Prostate gland (tissue), 2 donors: ENCODE measurements around the gene GLYATL1. TPM values are rescaled to one million over a fixed set of nuclear protein-coding genes. Genes with fewer than 3 reads are reported as not detected.
"Not testable (repeated sequence)": the region's sequence is repeated elsewhere in the genome, so short reads cannot be mapped to it uniquely, and the experiment has no call there.

Source experiments
- DNase-seq: peaks from one replicate; pipeline ENCODE4 v3.0.0-alpha.2; 2019; ENCODE audit warnings: low spot score
- H3K27ac ChIP-seq, 2 donors: fragments of 200-600 bp; sonication (generic); 2 replicates each; pipeline ENCODE4 v1.5.1; 2017 to 2019
- H3K27me3 ChIP-seq: fragments of 200-600 bp; sonication (generic); replicated peaks from 2 replicates; pipeline ENCODE4 v1.5.1; 2019; ENCODE audit not compliant: insufficient read depth
- H3K36me3 ChIP-seq, 2 donors: fragments of 200-600 bp; sonication (generic); 1 replicate in 1 of 2; 2 replicates in 1 of 2; pipeline versions ENCODE4 v1.5.1 to v1.8.1; 2017 to 2019
- H3K4me1 ChIP-seq: fragments of 200-600 bp; sonication (generic); replicated peaks from 2 replicates; pipeline ENCODE4 v1.5.1; 2019
- H3K4me3 ChIP-seq, 2 donors: fragments of 200-600 bp; sonication (generic); 2 replicates each; pipeline ENCODE4 v1.5.1; 2017 to 2019
- H3K9me3 ChIP-seq: fragments of 200-600 bp; sonication (generic); 2 replicates; pipeline ENCODE4 v1.5.1; 2017
- CTCF ChIP-seq, 4 experiments: fragments of 200-600 bp in 2 of 4; fragments of 450-650 bp in 2 of 4; sonication (generic) in 2 of 4; IDR thresholded peaks; 1 replicate in 3 of 4; 2 replicates in 1 of 4; pipeline ENCODE4 v1.5.1; 2016 to 2019; ENCODE audit warnings: antibody characterized with exemption in 4 of 4, mild to moderate bottlenecking in 2 of 4, moderate library complexity in 2 of 4
- POLR2A ChIP-seq: fragments of 450-650 bp; IDR thresholded peaks from one replicate; pipeline ENCODE4 v1.6.1; 2016; ENCODE audit warnings: antibody characterized with exemption, mild to moderate bottlenecking
- POLR2AphosphoS5 ChIP-seq: sonication (generic); formaldehyde crosslinking; IDR thresholded peaks from one replicate; pipeline ENCODE4 v1.6.1; 2017; ENCODE audit warnings: antibody characterized with exemption
- WGBS: methylation state at CpG from one replicate; pipeline ENCODE4 v1.1.5; 2018; 5-methylcytosine and 5-hydroxymethylcytosine counted together
- intact Hi-C: fragments of 100-400 bp; cut with DNase I; formaldehyde crosslinking; loops from one replicate; pipeline ENCODE4 v1.14.2; 2022
- total RNA-seq, 2 donors: library from RNA; depleted of rRNA; stranded (reverse); fragments of >200 nt; gene quantifications; one replicate each; pipeline ENCODE4 v1.1.0, GENCODE V29; 2016

Gene GLYATL1
- total RNA-seq, 2 donors from 2014 or later = 4.0 to 33.7 TPM

- 71% methylated on average over 1 of the region's 1 CpG for WGBS
- intact Hi-C loops = no loop called here
- no peak overlapping the region for H3K4me3 ChIP-seq
- no peak overlapping the region for H3K27ac ChIP-seq
- TF ChIP-seq POLR2AphosphoS5 (no peak), CTCF (IDR thresholded peaks at IDR 0.05) (no peak), POLR2A (no peak)
- H3K4me1 ChIP-seq = no peaks in the 10 kb centered on the region
- H3K9me3 ChIP-seq = no peaks in the 10 kb centered on the region
- no peak for DNase-seq
- H3K36me3 ChIP-seq = no peaks in the 10 kb centered on the region
- H3K27me3 ChIP-seq = no peaks in the 10 kb centered on the region
Observed at GRCh38 chr11:58992489-58992888, 53.2 kb downstream of the GLYATL1 start.

GRCh38 chr11:58994171-58994570 lies 54.9 kb downstream of the GLYATL1 start:
- 91% methylated on average over 3 of the region's 3 CpGs for WGBS
- DNase-seq = no peak
- no peaks in the 10 kb centered on the region for H3K27me3 ChIP-seq
- no peak overlapping the region for H3K27ac ChIP-seq
- no peaks in the 10 kb centered on the region for H3K9me3 ChIP-seq
- no peak overlapping the region for H3K4me3 ChIP-seq
- intact Hi-C loops = no loop called here
- H3K4me1 ChIP-seq = no peaks in the 10 kb centered on the region
- no peaks in the 10 kb centered on the region for H3K36me3 ChIP-seq
- no peak for TF ChIP-seq POLR2A
- TF ChIP-seq CTCF (IDR thresholded peaks at IDR 0.05) = no peak

- Histone ChIP-seq H3K9me3 (no peaks in the 10 kb centered on the region), H3K4me1 (no peaks in the 10 kb centered on the region), H3K27ac (no peak overlapping the region), H3K36me3 (no peaks in the 10 kb centered on the region), H3K4me3 (no peak overlapping the region), H3K27me3 (no peaks in the 10 kb centered on the region)
- intact Hi-C loops = no loop called here
- TF ChIP-seq POLR2A (no peak), POLR2AphosphoS5 (no peak), CTCF (IDR thresholded peaks at IDR 0.05) (no peak)
- WGBS = 70% methylated on average over 7 of the region's 7 CpGs
- DNase-seq = no peak
Observed at GRCh38 chr11:58998480-58999290, 59.4 kb downstream of the GLYATL1 start.

GRCh38 chr11:58999291-58999680 lies 60.0 kb downstream of the GLYATL1 start:
- Histone ChIP-seq H3K27ac (no peak overlapping the region), H3K4me3 (no peak overlapping the region), H3K4me1 (no peaks in the 10 kb centered on the region), H3K9me3 (no peaks in the 10 kb centered on the region), H3K36me3 (no peaks in the 10 kb centered on the region), H3K27me3 (no peaks in the 10 kb centered on the region)
- DNase-seq = no peak
- WGBS = 68% methylated on average over 1 of the region's 1 CpG
- TF ChIP-seq POLR2AphosphoS5 (no peak), CTCF (IDR thresholded peaks at IDR 0.05) (no peak), POLR2A (no peak)
- intact Hi-C loops = no loop called here

GRCh38 chr11:59000003-59000402 lies 60.7 kb downstream of the GLYATL1 start:
- Histone ChIP-seq H3K27me3 (no peaks in the 10 kb centered on the region), H3K9me3 (no peaks in the 10 kb centered on the region), H3K36me3 (no peaks in the 10 kb centered on the region), H3K4me1 (no peaks in the 10 kb centered on the region), H3K27ac (no peak overlapping the region), H3K4me3 (no peak overlapping the region)
- intact Hi-C loops = no loop called here
- 77% methylated on average over 3 of the region's 3 CpGs for WGBS
- DNase-seq = no peak
- TF ChIP-seq CTCF (IDR thresholded peaks at IDR 0.05) (no peak), POLR2AphosphoS5 (no peak), POLR2A (no peak)

- 18% methylated on average over 2 of the region's 2 CpGs for WGBS
- H3K36me3 ChIP-seq, H3K9me3 ChIP-seq, DNase-seq, H3K27me3 ChIP-seq, H3K4me1 ChIP-seq, H3K27ac ChIP-seq, intact Hi-C loops, H3K4me3 ChIP-seq: not testable (repeated sequence)
Observed at GRCh38 chr11:59002006-59002405, 62.7 kb downstream of the GLYATL1 start.
